SKM-1 treated with dmso at 0.1 percent for 144 hours (cell line): Measurements from ENCODE around the gene ZNF607.
"Not testable (repeated sequence)": the region's sequence is repeated elsewhere in the genome, so short reads cannot be mapped to it uniquely, and the experiment has no call there.

ENCODE experiments used
- DNase-seq: peaks from one replicate; lab custom pipeline; 2025; ENCODE audit not compliant: unreplicated experiment; lab: John Stamatoyannopoulos, UW

Gene ZNF607

GRCh38 chr19:37719111-37719926, at the start of gene ZNF607:
Gene ZNF607 (minus strand): TSS chr19:37719761. CDS start chr19:37711618, 8,143 bp downstream.
- peak; percentile 88 for DNase-seq

- no peak for DNase-seq
Observed at GRCh38 chr19:37763488-37763887, 43.9 kb upstream of the ZNF607 start.

- not testable (repeated sequence) for DNase-seq
Observed at GRCh38 chr19:37757683-37758082, 38.1 kb upstream of the ZNF607 start.

- no peak for DNase-seq
Observed at GRCh38 chr19:37738371-37738770, 18.8 kb upstream of the ZNF607 start.

- no peak for DNase-seq
Observed at GRCh38 chr19:37725181-37725580, 5.6 kb upstream of the ZNF607 start.

- peak; percentile 34 for DNase-seq
Observed at GRCh38 chr19:37719927-37720265, 335 bp upstream of the ZNF607 start.

- no peak for DNase-seq
Observed at GRCh38 chr19:37718304-37718703, 1.3 kb downstream of the ZNF607 start.

GRCh38 chr19:37716140-37716539, 3.4 kb downstream of the ZNF607 start:
- no peak for DNase-seq

- no peak for DNase-seq
Observed at GRCh38 chr19:37706052-37706605, 13.4 kb downstream of the ZNF607 start.

- no peak for DNase-seq
Observed at GRCh38 chr19:37699057-37699456, 20.5 kb downstream of the ZNF607 start.

GRCh38 chr19:37698216-37698615, 21.3 kb downstream of the ZNF607 start:
- no peak for DNase-seq

GRCh38 chr19:37695144-37695899, 24.2 kb downstream of the ZNF607 start:
- no peak for DNase-seq

- DNase-seq: no peak
Observed at GRCh38 chr19:37692956-37693620, 26.5 kb downstream of the ZNF607 start.

GRCh38 chr19:37691881-37692504, 27.6 kb downstream of the ZNF607 start:
- peak; percentile 33 for DNase-seq

- DNase-seq: no peak
Observed at GRCh38 chr19:37683520-37683919, 36.0 kb downstream of the ZNF607 start.

GRCh38 chr19:37669450-37669914, 50.1 kb downstream of the ZNF607 start:
- no peak for DNase-seq

- not testable (repeated sequence) for DNase-seq
Observed at GRCh38 chr19:37657157-37657556, 62.4 kb downstream of the ZNF607 start.

- DNase-seq: peak; percentile 72
Observed at GRCh38 chr19:37655689-37656371, 63.7 kb downstream of the ZNF607 start.

GRCh38 chr19:37655301-37655688, 64.3 kb downstream of the ZNF607 start, which contains the start of gene ZFP30:
Gene ZFP30 (minus strand): TSS chr19:37655465. CDS start chr19:37647822, 7,643 bp downstream.
- peak; percentile 67 for DNase-seq

GRCh38 chr19:37654629-37655300, 64.8 kb downstream of the ZNF607 start:
- DNase-seq: peak; percentile 14
